B cell (primary cell): ENCODE results near the gene DPYD. TPM values are rescaled to one million over a fixed set of nuclear protein-coding genes. Genes with fewer than 3 reads are reported as not detected.

Experiments used
- ATAC-seq: fragments of 200-7000 bp; cut with Tn5 transposase; one replicate; pipeline ENCODE4 v1.10.0; 2021; ENCODE audit warnings: low read depth, mild to moderate bottlenecking, moderate number of reproducible peaks, moderate library complexity
- CTCF ChIA-PET: fragments of 350-600 bp; sonication (Branson Sonifier 250); formaldehyde crosslinking; loops from one replicate; lab custom pipeline; 2021; ENCODE audit warnings: antibody characterized with exemption, inconsistent platforms; lab: Charles Lee
- POLR2A ChIA-PET: fragments of 350-600 bp; sonication (Branson Sonifier 250); formaldehyde crosslinking; loops from one replicate; lab custom pipeline; 2021; ENCODE audit warnings: antibody characterized with exemption; lab: Charles Lee
- DNase-seq: peaks from one replicate; pipeline ENCODE4 v3.0.0; 2013
- H2AFZ ChIP-seq: 2 replicates; pipeline ENCODE4 v1.6.1; 2012; ENCODE audit warnings: mild to moderate bottlenecking, low read depth, low read length; ENCODE audit not compliant: insufficient read depth, poor library complexity, severe bottlenecking
- H3K27ac ChIP-seq, 2 donors: 1 replicate in 1 of 2; 2 replicates in 1 of 2; pipeline ENCODE4 v1.5.1; 2012 to 2013; ENCODE audit warnings: low read length in 2 of 2, mild to moderate bottlenecking in 2 of 2, moderate library complexity in 1 of 2
- H3K27me3 ChIP-seq, 4 experiments: fragments of 200-600 bp in 1 of 4; sonication (generic) in 1 of 4; replicated peaks in 1 of 4; 1 replicate in 2 of 4; 2 replicates in 2 of 4; pipeline versions ENCODE4 v1.6.1 to v1.7.0; 2013 to 2016; ENCODE audit warnings: low read length in 3 of 4, mild to moderate bottlenecking in 2 of 4, mixed read lengths in 1 of 4, moderate library complexity in 1 of 4; ENCODE audit not compliant: insufficient read depth in 4 of 4, control insufficient read depth in 3 of 4; ENCODE audit errors: control extremely low read depth in 1 of 4
- H3K36me3 ChIP-seq, 2 experiments: replicated peaks in 1 of 2; 1 replicate in 1 of 2; 2 replicates in 1 of 2; pipeline versions ENCODE4 v1.6.1 to v1.7.1; 2013; ENCODE audit warnings: low read length in 1 of 2; ENCODE audit not compliant: insufficient read depth in 2 of 2, control insufficient read depth in 1 of 2; ENCODE audit errors: control extremely low read depth in 1 of 2, extremely low read depth in 1 of 2
- H3K4me1 ChIP-seq, 2 donors: fragments of 200-600 bp in 1 of 2; sonication (generic) in 1 of 2; 1 replicate in 1 of 2; 2 replicates in 1 of 2; pipeline versions ENCODE4 v1.5.1 to v1.6.1; 2013 to 2017; ENCODE audit warnings: low read length in 2 of 2; ENCODE audit not compliant: control insufficient read depth in 2 of 2, insufficient read depth in 2 of 2
- H3K4me2 ChIP-seq: replicated peaks from 2 replicates; pipeline ENCODE3; 2012; ENCODE audit warnings: mild to moderate bottlenecking, low read depth, low read length; ENCODE audit not compliant: poor library complexity, severe bottlenecking
- H3K4me3 ChIP-seq, 5 experiments: fragments of 200-600 bp in 1 of 5; sonication (generic) in 1 of 5; 1 replicate in 3 of 5; 2 replicates in 2 of 5; pipeline versions ENCODE4 v1.5.1 to v1.7.0; 2011 to 2016; ENCODE audit warnings: low read length in 4 of 5, mild to moderate bottlenecking in 4 of 5, low read depth in 2 of 5, control low read depth in 1 of 5, moderate library complexity in 1 of 5; ENCODE audit not compliant: insufficient read depth in 1 of 5; ENCODE audit errors: control extremely low read depth in 1 of 5, extremely low read depth in 1 of 5
- H3K79me2 ChIP-seq: fragments of 200-600 bp; sonication (generic); one replicate; pipeline ENCODE4 v1.6.0; 2016; ENCODE audit warnings: low read length; ENCODE audit not compliant: control insufficient read depth, insufficient read depth
- H3K9ac ChIP-seq: fragments of 200-600 bp; sonication (generic); 2 replicates; pipeline ENCODE4 v1.6.1; 2017; ENCODE audit warnings: mild to moderate bottlenecking, low read length, moderate library complexity
- H3K9me3 ChIP-seq, 3 donors: one replicate each; pipeline versions ENCODE4 v1.6.1 to v1.7.1; 2013; ENCODE audit warnings: low read length in 2 of 3; ENCODE audit not compliant: control insufficient read depth in 2 of 3, insufficient read depth in 1 of 3; ENCODE audit errors: control extremely low read depth in 1 of 3
- H4K20me1 ChIP-seq: 2 replicates; pipeline ENCODE4 v1.6.0; 2012; ENCODE audit warnings: mild to moderate bottlenecking, low read length; ENCODE audit not compliant: insufficient read depth, control insufficient read depth, poor library complexity, severe bottlenecking
- H3K27ac Mint-ChIP-seq: one replicate; pipeline ENCODE4 v1.8.0; 2021; ENCODE audit warnings: mixed read lengths
- H3K27me3 Mint-ChIP-seq: one replicate; pipeline ENCODE4 v1.8.0; 2021; ENCODE audit warnings: mixed read lengths
- H3K4me1 Mint-ChIP-seq: one replicate; pipeline ENCODE4 v1.8.0; 2021; ENCODE audit warnings: mixed read lengths
- H3K4me3 Mint-ChIP-seq: one replicate; pipeline ENCODE4 v1.8.0; 2021; ENCODE audit warnings: mixed read lengths
- H3K9me3 Mint-ChIP-seq: one replicate; pipeline ENCODE4 v1.8.0; 2022; ENCODE audit warnings: mixed read lengths; ENCODE audit not compliant: insufficient read depth
- EZH2 ChIP-seq: IDR thresholded peaks from 2 replicates; pipeline ENCODE4 v1.6.1; 2012; ENCODE audit warnings: borderline replicate concordance, low read depth, mild to moderate bottlenecking, moderate library complexity, low read length; ENCODE audit not compliant: insufficient read depth, poor library complexity, severe bottlenecking
- WGBS: methylation state at CpG from one replicate; pipeline ENCODE4 v1.1.5; 2013; ENCODE audit warnings: missing lambda C conversion rate; ENCODE audit not compliant: insufficient coverage; 5-methylcytosine and 5-hydroxymethylcytosine counted together
- intact Hi-C: fragments of 100-400 bp; cut with micrococcal nuclease; formaldehyde crosslinking; loops from one replicate; pipeline ENCODE4 v1.10.0; 2022
- polyA plus RNA-seq: library from polyadenylated mRNA; depleted of rRNA; stranded (reverse); fragments of >200 nt; gene quantifications from 2 replicates; pipeline ENCODE4 v1.2.3, GENCODE V29; 2012
- total RNA-seq, 2 donors: library from RNA; stranded (reverse); fragments of 120-200 nt in 1 of 2; gene quantifications; 1 replicate in 1 of 2; 2 replicates in 1 of 2; pipeline versions ENCODE4 v1.2.3 to v1.2.4, GENCODE V29; 2013 to 2022
- TF ChIP-seq, protein P1 (sequence below): fragments of 200-600 bp; IDR thresholded peaks from one replicate; pipeline ENCODE4 v1.8.0; 2022; ENCODE audit warnings: antibody characterized with exemption, mild to moderate bottlenecking

DPYD gene
- total and polyA plus RNA-seq, 2 donors (not counting 1 experiment from before 2014, with no cell fraction given), result 4.2 to 19.0 TPM

DNA sequence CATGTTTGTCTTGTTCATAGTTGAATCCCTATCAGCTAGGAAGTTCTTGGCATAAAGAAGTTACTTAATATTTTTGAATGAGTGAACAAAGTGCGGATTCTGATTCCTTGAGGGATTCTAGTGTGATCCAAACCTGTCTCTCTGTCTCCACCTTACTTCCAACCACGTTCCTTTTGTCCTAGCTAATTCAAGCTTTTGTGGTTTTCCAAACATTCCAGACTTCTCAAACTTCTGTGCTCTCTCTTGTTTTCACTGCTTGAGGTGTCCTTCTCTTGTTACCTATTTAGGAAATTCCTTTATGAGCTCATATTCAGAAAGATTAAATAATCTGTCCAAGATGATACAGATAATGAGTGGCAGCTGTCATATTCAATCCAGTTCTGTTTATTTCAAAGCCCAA is 846.1 kb downstream of the DPYD start:
- no peaks in the 10 kb centered on the region for H4K20me1 ChIP-seq
- DNase-seq (no peak), ATAC-seq (no peak)
- H3K36me3 ChIP-seq, result no peaks in the 10 kb centered on the region
- no peaks in the 10 kb centered on the region for H3K4me1 ChIP-seq
- no peaks in the 10 kb centered on the region for H3K27me3 ChIP-seq
- Mint-ChIP-seq H3K4me3 (no peak overlapping the region), H3K9me3 (no peaks in the 10 kb centered on the region), H3K4me1 (no peaks in the 10 kb centered on the region), H3K27ac (no peak overlapping the region), H3K27me3 (no peaks in the 10 kb centered on the region)
- intact Hi-C loops, result no loop called here
- WGBS, result no CpG with 5 or more reads among the region's 2 CpGs
- no peak overlapping the region for H3K4me2 ChIP-seq
- H3K79me2 ChIP-seq, result no peaks in the 10 kb centered on the region
- no peak overlapping the region for H3K9ac ChIP-seq
- POLR2A ChIA-PET, result no interaction called here
- no peak overlapping the region for H2AFZ ChIP-seq
- no peak overlapping the region for H3K27ac ChIP-seq
- no peaks in the 10 kb centered on the region for H3K9me3 ChIP-seq
- TF ChIP-seq, protein P1, sequence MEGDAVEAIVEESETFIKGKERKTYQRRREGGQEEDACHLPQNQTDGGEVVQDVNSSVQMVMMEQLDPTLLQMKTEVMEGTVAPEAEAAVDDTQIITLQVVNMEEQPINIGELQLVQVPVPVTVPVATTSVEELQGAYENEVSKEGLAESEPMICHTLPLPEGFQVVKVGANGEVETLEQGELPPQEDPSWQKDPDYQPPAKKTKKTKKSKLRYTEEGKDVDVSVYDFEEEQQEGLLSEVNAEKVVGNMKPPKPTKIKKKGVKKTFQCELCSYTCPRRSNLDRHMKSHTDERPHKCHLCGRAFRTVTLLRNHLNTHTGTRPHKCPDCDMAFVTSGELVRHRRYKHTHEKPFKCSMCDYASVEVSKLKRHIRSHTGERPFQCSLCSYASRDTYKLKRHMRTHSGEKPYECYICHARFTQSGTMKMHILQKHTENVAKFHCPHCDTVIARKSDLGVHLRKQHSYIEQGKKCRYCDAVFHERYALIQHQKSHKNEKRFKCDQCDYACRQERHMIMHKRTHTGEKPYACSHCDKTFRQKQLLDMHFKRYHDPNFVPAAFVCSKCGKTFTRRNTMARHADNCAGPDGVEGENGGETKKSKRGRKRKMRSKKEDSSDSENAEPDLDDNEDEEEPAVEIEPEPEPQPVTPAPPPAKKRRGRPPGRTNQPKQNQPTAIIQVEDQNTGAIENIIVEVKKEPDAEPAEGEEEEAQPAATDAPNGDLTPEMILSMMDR, result no peak
- TF ChIP-seq EZH2, result no peak
- CTCF ChIA-PET, result no interaction called here
- no peak overlapping the region for H3K4me3 ChIP-seq

DNA sequence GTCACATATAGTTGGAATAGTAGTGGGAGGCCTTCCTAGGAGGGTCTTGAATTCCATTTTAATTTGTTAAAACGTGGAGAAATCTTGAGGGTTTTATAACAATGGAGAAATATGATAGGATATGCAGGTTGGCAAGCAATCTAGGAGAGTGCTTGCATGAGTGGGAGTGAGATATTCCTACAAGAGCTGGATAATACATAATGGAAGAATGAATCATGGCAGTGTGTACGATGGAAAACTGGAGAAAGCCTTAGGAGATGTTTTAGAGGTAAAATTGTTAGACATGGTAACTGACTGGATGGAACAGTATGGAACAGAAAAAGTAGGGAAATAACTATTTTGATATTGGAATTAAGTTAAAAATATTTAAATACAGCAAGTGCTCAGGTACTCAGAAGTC is 846.9 kb downstream of the DPYD start:
- H3K9ac ChIP-seq, result no peak overlapping the region
- no peak overlapping the region for H2AFZ ChIP-seq
- Mint-ChIP-seq H3K27me3 (no peaks in the 10 kb centered on the region), H3K4me1 (no peaks in the 10 kb centered on the region), H3K4me3 (no peak overlapping the region), H3K9me3 (no peaks in the 10 kb centered on the region), H3K27ac (no peak overlapping the region)
- H4K20me1 ChIP-seq, result no peaks in the 10 kb centered on the region
- CTCF ChIA-PET, result no interaction called here
- 81% methylated on average over 2 of the region's 2 CpGs for WGBS
- intact Hi-C loops, result no loop called here
- no peak overlapping the region for H3K27ac ChIP-seq
- no peak overlapping the region for H3K4me2 ChIP-seq
- H3K27me3 ChIP-seq, result no peaks in the 10 kb centered on the region
- no peaks in the 10 kb centered on the region for H3K79me2 ChIP-seq
- ATAC-seq (no peak), DNase-seq (no peak)
- no peaks in the 10 kb centered on the region for H3K4me1 ChIP-seq
- TF ChIP-seq, protein P1, result no peak
- TF ChIP-seq EZH2, result no peak
- H3K4me3 ChIP-seq, result no peak overlapping the region
- POLR2A ChIA-PET, result no interaction called here
- no peaks in the 10 kb centered on the region for H3K9me3 ChIP-seq
- no peaks in the 10 kb centered on the region for H3K36me3 ChIP-seq
